BLaER1 treated with 17β-estradiol and CSF1 and Interleukin-3, amounts not matched to agents 10 nM and 100 nM (cell line): ENCODE measurements around the gene HOXB5.

Experiments
- H3K27ac ChIP-seq, 11 experiments: shearing (Covaris generic); formaldehyde crosslinking; 2 replicates each; pipeline ENCODE4 v1.8.1; 2022
- H3K27me3 ChIP-seq, 11 experiments: shearing (Covaris generic); formaldehyde crosslinking; 2 replicates each; pipeline ENCODE4 v1.8.1; 2022
- H3K36me3 ChIP-seq, 11 experiments: shearing (Covaris generic); formaldehyde crosslinking; 2 replicates each; pipeline ENCODE4 v1.8.1; 2022
- H3K4me1 ChIP-seq, 10 experiments: shearing (Covaris generic); formaldehyde crosslinking; 2 replicates each; pipeline ENCODE4 v1.8.1; 2022
- H3K4me2 ChIP-seq, 11 experiments: shearing (Covaris generic); formaldehyde crosslinking; 2 replicates each; pipeline ENCODE4 v1.8.1; 2022
- H3K4me3 ChIP-seq, 10 experiments: shearing (Covaris generic); formaldehyde crosslinking; 2 replicates each; pipeline ENCODE4 v1.8.1; 2022
- H3K9ac ChIP-seq, 11 experiments: shearing (Covaris generic); formaldehyde crosslinking; 2 replicates each; pipeline ENCODE4 v1.8.1; 2022
- H3K9me3 ChIP-seq, 11 experiments: shearing (Covaris generic); formaldehyde crosslinking; replicated peaks in 1 of 11; 2 replicates each; pipeline ENCODE4 v1.8.1; 2022
- H4K20me1 ChIP-seq, 11 experiments: shearing (Covaris generic); formaldehyde crosslinking; 2 replicates each; pipeline ENCODE4 v1.8.1; 2022
- Cebpa-rat ChIP-seq, 11 experiments: shearing (Covaris generic); IDR thresholded peaks; 2 replicates each; pipeline ENCODE4 v1.8.1; 2022

HOXB5 gene

DNA sequence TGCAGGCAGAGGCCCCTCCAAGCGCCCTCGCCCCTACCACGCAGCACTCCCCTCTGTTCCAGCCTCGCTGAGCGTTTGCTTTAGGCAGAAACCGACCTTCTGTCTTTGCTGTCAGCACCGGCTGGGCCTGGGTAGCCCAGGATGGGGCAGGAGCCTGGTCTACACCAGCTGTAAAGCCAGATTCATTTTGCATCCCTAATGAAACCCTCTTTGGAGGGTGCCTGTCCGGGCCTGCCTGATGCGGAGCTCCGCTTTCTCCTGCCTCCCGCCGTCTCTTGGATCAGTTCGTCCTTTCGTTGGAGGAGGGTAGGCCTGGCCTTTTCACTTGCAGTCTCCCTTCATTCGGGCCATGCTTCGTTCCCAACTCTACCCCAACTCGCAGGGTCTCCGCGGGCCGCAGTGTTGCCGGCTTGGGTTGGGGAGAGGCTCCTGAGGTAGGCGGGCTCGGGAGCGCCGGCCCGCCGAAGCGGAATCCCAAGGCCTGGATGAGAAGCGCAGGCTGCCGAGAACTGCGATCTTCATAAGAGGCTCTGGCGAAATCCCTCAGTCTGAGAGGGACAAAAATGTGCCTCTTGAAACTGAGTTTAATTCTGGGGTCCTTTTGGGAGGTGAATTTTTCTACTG is 26.4 kb upstream of the HOXB5 start:
- no peak for TF ChIP-seq Cebpa-rat (IDR thresholded peaks at IDR 0.05)
- Histone ChIP-seq H3K4me2 (no peak overlapping the region), H3K4me1 (peaks cover 0 to 3% (median 2%) of the 10 kb centered on the region in 10 experiments; a peak in 9 of 20 replicates), H3K27me3 (peaks cover 100% of the 10 kb centered on the region in 11 experiments), H3K36me3 (no peaks in the 10 kb centered on the region), H4K20me1 (peaks cover 0 to 97% (median 89%) of the 10 kb centered on the region in 11 experiments; a peak in 18 of 22 replicates), H3K9ac (no peak overlapping the region), H3K9me3 (no peaks in the 10 kb centered on the region), H3K27ac (no peak overlapping the region), H3K4me3 (no peak overlapping the region)

DNA sequence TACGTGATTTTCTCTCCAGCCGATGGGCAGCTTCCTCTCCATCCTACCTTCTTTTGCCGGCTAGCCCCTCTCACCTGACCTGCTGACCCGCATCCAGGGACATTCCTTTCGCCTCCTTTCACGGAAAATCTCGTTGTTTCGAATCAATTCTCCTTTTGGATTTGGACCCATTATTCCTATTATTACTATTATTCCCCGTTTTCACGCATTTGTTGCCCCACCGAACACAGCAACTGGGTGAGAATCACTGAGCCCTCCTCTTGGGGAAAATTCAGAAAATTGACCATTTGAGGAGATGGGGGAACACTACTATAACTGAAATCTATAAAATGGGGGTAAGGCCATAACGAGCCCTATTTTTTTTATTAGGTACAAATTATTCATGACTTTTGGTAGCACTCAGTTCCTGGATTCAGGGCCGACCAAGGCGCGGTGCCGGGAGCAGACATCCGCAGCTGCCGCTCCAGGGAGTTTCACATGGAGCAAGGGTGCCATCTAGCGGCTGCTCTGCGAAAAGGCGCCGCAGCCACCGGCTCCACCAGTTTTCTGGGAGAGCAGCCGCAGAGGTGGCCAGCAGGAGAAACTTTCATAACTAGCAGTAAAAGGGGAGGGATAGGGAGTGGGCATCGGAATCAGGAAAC is 24.8 kb upstream of the HOXB5 start:
- H3K9ac ChIP-seq = no peak overlapping the region
- no peak overlapping the region for H3K27ac ChIP-seq
- H3K4me2 ChIP-seq = no peak overlapping the region

DNA sequence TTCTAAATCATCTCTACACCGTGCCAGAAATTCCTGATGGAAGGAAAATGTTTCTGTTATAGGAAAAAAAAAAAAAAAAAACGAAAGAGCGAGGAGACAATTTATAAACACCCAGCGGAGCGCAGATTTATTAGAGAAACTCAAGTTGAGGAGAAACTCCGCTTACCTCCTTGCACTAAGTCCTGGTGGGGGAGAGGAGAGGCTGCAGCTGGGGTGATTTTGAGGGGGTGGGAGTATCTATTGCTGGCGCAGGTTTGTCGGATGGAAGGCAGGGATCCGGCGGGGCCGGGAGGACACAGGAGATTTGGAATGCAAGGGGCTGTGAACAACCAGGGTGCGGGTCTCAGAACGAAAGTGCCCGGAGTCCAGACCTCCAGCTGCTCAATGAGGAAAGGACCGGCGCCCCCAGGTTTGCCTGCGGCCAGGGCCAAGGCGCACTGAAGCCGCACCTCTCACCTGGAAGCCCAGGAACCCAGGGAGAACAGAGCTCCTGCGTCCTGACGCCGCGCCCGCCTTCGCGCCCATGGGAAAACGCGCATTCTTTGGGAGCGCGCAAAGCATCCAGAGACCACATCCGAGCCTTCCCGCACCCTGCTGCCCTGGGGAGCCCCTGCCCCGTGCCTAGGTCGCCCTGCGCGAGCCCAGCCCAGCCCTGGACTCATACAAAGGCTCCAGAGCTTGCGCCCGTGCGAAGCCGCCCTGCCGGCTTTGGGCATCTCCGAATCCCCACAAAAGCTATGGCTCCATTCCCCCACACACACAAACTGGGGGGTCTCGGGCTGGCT is 24.1 kb upstream of the HOXB5 start:
- Histone ChIP-seq H3K9ac (no peak overlapping the region), H3K4me2 (no peak overlapping the region), H3K4me3 (no peak overlapping the region), H3K36me3 (no peaks in the 10 kb centered on the region), H3K27ac (no peak overlapping the region), H3K4me1 (peaks cover 0 to 5% (median 0%) of the 10 kb centered on the region in 10 experiments; a peak in 2 of 20 replicates), H4K20me1 (peaks cover 0 to 93% (median 81%) of the 10 kb centered on the region in 11 experiments; a peak in 19 of 22 replicates), H3K27me3 (peaks cover 100% of the 10 kb centered on the region in 11 experiments), H3K9me3 (no peaks in the 10 kb centered on the region)
- TF ChIP-seq Cebpa-rat (IDR thresholded peaks at IDR 0.05) = no peak

More for the DNA sequence above, 24.8 kb upstream of the HOXB5 start:
- Histone ChIP-seq H4K20me1 (peaks cover 0 to 93% (median 83%) of the 10 kb centered on the region in 11 experiments; a peak in 19 of 22 replicates), H3K36me3 (no peaks in the 10 kb centered on the region), H3K27me3 (peaks cover 100% of the 10 kb centered on the region in 11 experiments), H3K4me1 (no peaks in the 10 kb centered on the region; a peak in 1 of 20 replicates), H3K9me3 (no peaks in the 10 kb centered on the region), H3K4me3 (no peak overlapping the region)
- no peak for TF ChIP-seq Cebpa-rat (IDR thresholded peaks at IDR 0.05)

DNA sequence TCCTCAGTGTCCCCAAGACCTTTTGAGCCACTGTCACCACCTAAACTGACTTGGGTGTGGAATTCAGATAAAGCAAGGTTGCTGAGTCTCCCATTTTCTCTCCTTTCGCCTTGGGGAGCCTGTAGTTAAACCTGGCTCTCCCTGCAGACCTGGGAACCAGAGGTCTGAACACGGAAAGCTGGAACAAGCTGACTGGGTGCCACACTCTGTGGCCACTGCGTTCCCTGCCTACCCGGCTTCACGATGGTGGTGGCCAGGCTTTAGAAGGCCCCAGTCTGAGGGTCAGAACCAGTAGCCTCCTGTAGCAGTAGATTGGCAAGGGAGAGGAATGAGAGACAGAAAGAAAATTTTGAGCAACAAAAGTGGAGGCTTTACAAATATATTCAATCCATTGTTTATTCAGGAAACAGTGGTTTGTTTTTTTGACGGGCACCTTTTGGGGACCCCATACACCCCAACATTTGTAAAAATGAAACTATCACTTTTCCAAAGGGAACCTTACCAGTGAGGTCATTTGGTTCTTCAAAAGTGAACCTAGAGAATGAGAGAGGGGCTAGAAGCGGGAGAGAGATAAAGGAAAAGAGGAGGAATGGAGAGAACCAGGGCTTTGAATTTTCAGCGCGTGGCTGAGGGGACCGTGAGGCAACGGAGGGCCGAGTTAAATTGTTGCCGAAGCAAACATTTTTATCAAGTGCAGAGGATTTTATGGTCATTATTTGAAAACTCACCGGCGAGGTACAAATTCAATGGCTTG is 23.3 kb upstream of the HOXB5 start:
- Histone ChIP-seq H3K27ac (no peak overlapping the region), H4K20me1 (peaks cover 0 to 93% (median 81%) of the 10 kb centered on the region in 11 experiments; a peak in 19 of 22 replicates), H3K4me2 (no peak overlapping the region), H3K9me3 (no peaks in the 10 kb centered on the region), H3K4me3 (no peak overlapping the region), H3K27me3 (peaks cover 100% of the 10 kb centered on the region in 11 experiments), H3K36me3 (no peaks in the 10 kb centered on the region), H3K9ac (no peak overlapping the region), H3K4me1 (peaks cover 0 to 10% (median 1%) of the 10 kb centered on the region in 10 experiments; a peak in 7 of 20 replicates)
- TF ChIP-seq Cebpa-rat (IDR thresholded peaks at IDR 0.05) = no peak

DNA sequence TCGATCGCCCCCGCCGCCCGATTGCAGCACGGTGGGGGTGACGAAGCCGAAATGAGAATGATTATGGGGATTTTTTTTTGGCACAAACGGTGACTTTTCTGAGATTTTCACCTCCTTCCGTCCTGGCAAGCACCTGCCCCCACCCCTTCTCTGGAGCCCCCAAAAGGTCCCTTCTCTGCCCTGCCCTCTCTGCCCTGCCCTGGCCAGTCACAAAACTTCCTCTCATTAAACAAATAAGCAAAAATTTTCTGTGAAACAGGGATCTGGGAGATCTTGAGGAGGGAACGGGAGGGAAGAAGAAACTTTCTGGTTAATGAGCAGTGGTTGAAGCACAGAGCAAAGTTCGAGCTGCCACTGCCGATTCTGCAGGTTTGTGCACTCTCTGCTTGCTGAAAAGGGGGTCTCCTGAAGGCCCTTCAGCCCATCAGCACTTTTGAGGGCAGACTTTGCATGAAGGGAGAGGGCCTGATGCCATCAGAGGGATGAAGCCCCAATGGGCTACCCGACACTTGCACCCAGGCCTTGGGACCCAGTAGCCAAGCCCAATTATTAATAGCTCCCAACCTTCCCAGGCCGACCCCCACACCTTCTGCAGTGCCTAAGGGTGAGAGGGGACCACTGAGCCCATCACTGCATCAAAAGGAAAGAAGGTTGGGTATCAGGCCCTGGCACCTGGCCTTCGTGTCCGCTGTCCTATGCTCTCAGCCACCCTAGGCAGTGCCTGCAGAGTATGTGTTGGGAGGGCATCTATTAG is 22.6 kb upstream of the HOXB5 start:
- Histone ChIP-seq H3K36me3 (no peaks in the 10 kb centered on the region), H3K9ac (no peak overlapping the region), H3K4me1 (peaks cover 0 to 13% (median 4%) of the 10 kb centered on the region in 10 experiments; a peak in 7 of 20 replicates), H3K4me2 (no peak overlapping the region), H4K20me1 (peaks cover 0 to 91% (median 78%) of the 10 kb centered on the region in 11 experiments; a peak in 19 of 22 replicates), H3K9me3 (no peaks in the 10 kb centered on the region), H3K27ac (no peak overlapping the region), H3K4me3 (no peak overlapping the region), H3K27me3 (peaks cover 100% of the 10 kb centered on the region in 11 experiments)
- TF ChIP-seq Cebpa-rat (IDR thresholded peaks at IDR 0.05) = no peak

DNA sequence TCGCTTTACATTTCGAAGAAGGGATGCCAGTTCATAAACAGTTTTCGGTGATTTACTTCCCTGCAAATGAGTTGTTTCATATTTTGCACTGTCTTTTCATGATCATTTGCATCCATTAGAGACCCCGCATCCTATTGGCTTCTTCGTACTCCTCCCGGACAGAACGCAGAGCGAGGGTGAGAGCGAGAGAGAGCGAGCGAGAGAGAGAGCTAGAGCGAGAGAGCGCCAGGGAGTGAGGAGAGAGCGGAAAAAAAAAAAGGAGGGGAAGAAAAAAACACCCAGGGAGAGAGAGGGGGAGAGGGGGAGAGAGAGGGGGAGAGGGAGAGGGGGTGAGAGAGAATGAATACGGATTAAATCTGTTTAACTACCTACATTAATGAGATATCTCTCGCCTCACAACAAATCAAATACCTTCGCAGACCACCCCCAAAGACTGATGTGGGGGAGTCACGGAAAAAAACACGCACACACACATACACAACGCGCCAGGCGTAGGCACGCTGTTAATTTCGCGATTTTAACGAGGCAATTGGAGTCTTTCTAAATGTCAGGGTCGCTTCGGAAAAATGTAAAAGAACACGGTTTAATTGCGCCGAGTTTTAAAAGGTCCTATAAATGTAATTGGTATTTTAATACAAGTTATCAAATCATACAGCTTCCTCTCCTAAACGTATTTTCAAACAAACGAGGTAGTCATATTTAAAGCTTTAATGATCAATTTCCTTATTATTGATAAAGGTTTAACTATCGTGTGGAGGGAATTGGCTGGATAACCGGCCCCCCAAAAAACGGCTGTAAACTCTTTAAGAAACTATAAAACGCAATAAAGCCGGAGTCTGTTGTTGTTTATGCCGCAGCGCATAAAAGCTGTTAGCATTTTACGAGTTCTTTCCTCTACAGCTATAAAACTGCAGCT is 21.7 kb upstream of the HOXB5 start, which contains the start of gene HOXB8:
HOXB8 (minus strand) TSS at position 246 of the 916 bp plus-strand sequence. CDS start 588 bp downstream, outside the sequence.
- Histone ChIP-seq H3K9me3 (peaks cover 0 to 8% (median 3%) of the 10 kb centered on the region in 11 experiments; a peak in 9 of 22 replicates), H3K9ac (no peak within 1 kb of the TSS), H3K4me3 (no peak within 1 kb of the TSS), H3K36me3 (no peaks in the 10 kb centered on the region), H3K27me3 (peaks cover 100% of the 10 kb centered on the region in 11 experiments), H4K20me1 (peaks cover 0 to 92% (median 79%) of the 10 kb centered on the region in 11 experiments; a peak in 19 of 22 replicates), H3K4me1 (peaks cover 0 to 13% (median 4%) of the 10 kb centered on the region in 10 experiments; a peak in 7 of 20 replicates), H3K27ac (no peak within 1 kb of the TSS), H3K4me2 (no peak within 1 kb of the TSS)
- no peak for TF ChIP-seq Cebpa-rat (IDR thresholded peaks at IDR 0.05)
